ENCODE results near the gene AQP12A. TPM values are rescaled to one million over a fixed set of nuclear protein-coding genes. Genes with fewer than 3 reads are reported as not detected.

The AQP12A gene
- total RNA-seq, 1 experiment from 2014 or later, result not detected

GRCh38 chr2:240739797-240740196 is 48.1 kb downstream of the AQP12A start:
- no peak for DNase-seq (ENCODE audit: low read depth)

- no peak for DNase-seq (ENCODE audit: low read depth)
These were observed 49.4 kb downstream of the AQP12A start for GRCh38 chr2:240741091-240741490.

GRCh38 chr2:240742602-240743095 is 51.0 kb downstream of the AQP12A start:
- DNase-seq (ENCODE audit: low read depth), result no peak

GRCh38 chr2:240745456-240745855 is 53.8 kb downstream of the AQP12A start:
- no peak for DNase-seq (ENCODE audit: low read depth)

GRCh38 chr2:240745962-240746361 is 54.3 kb downstream of the AQP12A start:
- DNase-seq (ENCODE audit: low read depth), result no peak

GRCh38 chr2:240746671-240747070 is 55.0 kb downstream of the AQP12A start:
- DNase-seq (ENCODE audit: low read depth), result no peak

- no peak for DNase-seq (ENCODE audit: low read depth)
These were observed 55.6 kb downstream of the AQP12A start for GRCh38 chr2:240747256-240747655.

Other genes starting within 250 kb of the AQP12A start
- 3.6 and 4.0 TPM in 2 replicates for gene ANKMY1, start 133.9 kb upstream of the AQP12A start, total RNA-seq (2014; rRNA removed; shearing (Covaris generic))
- 5.3 and 11.7 TPM in 2 replicates for gene DUSP28, start 131.5 kb upstream of the AQP12A start, total RNA-seq (2014; rRNA removed; shearing (Covaris generic))
- gene RNPEPL1, start 123.4 kb upstream of the AQP12A start, total RNA-seq (2014; rRNA removed; shearing (Covaris generic)), result 13.1 and 15.4 TPM in 2 replicates
- 11.4 and 14.0 TPM in 2 replicates for gene CAPN10, start 105.1 kb upstream of the AQP12A start, total RNA-seq (2014; rRNA removed; shearing (Covaris generic))
- gene GPR35, start 66.4 kb upstream of the AQP12A start, total RNA-seq (2014; rRNA removed; shearing (Covaris generic)), result 0.10 and 0.12 TPM in 2 replicates
- not detected in 2 replicates for gene AQP12B, start 9.0 kb upstream of the AQP12A start, total RNA-seq (2014; rRNA removed; shearing (Covaris generic))
- gene KIF1A, start 128.4 kb downstream of the AQP12A start, total RNA-seq (2014; rRNA removed; shearing (Covaris generic)), result 0.36 TPM in 1 of 2 replicates, not detected in the other
- 0.10 and 0.24 TPM in 2 replicates for gene AGXT, start 177.0 kb downstream of the AQP12A start, total RNA-seq (2014; rRNA removed; shearing (Covaris generic))
- gene MAB21L4, start 204.3 kb downstream of the AQP12A start, total RNA-seq (2014; rRNA removed; shearing (Covaris generic)), result not detected in 2 replicates
- 0.12 TPM in 1 of 2 replicates, not detected in the other for gene CROCC2, start 214.5 kb downstream of the AQP12A start, total RNA-seq (2014; rRNA removed; shearing (Covaris generic))